ENCODE data around the gene ZFAND5.

The ZFAND5 gene

DNA sequence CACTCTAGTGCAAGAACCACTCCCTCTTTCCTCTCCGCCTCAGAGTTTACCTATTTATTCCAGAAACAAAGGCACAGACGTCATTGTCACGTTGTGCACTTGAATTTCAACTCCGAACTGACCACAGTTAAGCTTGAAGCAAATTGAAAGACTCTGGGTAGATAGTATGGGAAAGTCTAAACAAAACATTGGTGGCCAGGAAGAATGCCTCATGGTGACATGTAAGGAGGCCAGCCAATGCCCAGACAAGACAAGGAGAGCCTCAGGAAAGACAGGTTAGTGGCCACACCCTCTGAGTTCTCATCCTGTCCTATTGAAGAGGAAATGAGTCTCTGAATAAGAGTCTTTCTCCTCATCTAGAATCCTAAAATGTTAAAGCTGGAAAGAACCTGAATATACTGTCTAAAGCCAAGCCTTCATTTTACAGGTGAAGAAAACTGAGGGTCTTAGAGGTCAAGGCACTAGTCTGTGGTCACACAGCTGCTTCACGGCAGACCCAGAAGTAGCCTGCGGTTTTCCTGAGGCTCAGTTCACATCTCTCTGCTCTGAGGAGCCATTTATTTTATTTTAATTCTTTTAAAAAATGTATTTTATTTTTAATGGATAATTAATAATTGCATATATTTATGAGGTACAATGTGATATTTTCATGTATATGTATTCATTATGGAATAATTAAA, 30.2 kb downstream of the ZFAND5 start:
- Histone ChIP-seq H3K27me3 (ENCODE audit: control insufficient read depth, insufficient read depth, low read length) (no peaks in the 10 kb centered on the region), H3K4me3 (ENCODE audit: low read depth, low read length) (no peak overlapping the region), H2AFZ (no peak overlapping the region), H3K4me1 (no peaks in the 10 kb centered on the region), H3K27ac (no peak overlapping the region), H3K9me3 (ENCODE audit: control insufficient read depth, low read length) (no peaks in the 10 kb centered on the region), H3K9ac (no peak overlapping the region), H3K4me2 (ENCODE audit: low read length) (no peak overlapping the region), H3K79me2 (no peaks in the 10 kb centered on the region), H3K36me3 (ENCODE audit: control insufficient read depth, insufficient read depth, low read length) (no peaks in the 10 kb centered on the region)
- TF ChIP-seq, protein P1, sequence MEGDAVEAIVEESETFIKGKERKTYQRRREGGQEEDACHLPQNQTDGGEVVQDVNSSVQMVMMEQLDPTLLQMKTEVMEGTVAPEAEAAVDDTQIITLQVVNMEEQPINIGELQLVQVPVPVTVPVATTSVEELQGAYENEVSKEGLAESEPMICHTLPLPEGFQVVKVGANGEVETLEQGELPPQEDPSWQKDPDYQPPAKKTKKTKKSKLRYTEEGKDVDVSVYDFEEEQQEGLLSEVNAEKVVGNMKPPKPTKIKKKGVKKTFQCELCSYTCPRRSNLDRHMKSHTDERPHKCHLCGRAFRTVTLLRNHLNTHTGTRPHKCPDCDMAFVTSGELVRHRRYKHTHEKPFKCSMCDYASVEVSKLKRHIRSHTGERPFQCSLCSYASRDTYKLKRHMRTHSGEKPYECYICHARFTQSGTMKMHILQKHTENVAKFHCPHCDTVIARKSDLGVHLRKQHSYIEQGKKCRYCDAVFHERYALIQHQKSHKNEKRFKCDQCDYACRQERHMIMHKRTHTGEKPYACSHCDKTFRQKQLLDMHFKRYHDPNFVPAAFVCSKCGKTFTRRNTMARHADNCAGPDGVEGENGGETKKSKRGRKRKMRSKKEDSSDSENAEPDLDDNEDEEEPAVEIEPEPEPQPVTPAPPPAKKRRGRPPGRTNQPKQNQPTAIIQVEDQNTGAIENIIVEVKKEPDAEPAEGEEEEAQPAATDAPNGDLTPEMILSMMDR (IDR thresholded peaks at IDR 0.05) = no peak

- Histone ChIP-seq H3K9me3 (ENCODE audit: control insufficient read depth, low read length) (no peaks in the 10 kb centered on the region), H3K27ac (no peak overlapping the region), H3K9ac (no peak overlapping the region), H3K4me2 (ENCODE audit: low read length) (no peak overlapping the region), H3K4me1 (no peaks in the 10 kb centered on the region), H3K4me3 (ENCODE audit: low read depth, low read length) (no peak overlapping the region), H2AFZ (no peak overlapping the region), H3K27me3 (ENCODE audit: control insufficient read depth, insufficient read depth, low read length) (no peaks in the 10 kb centered on the region), H3K36me3 (ENCODE audit: control insufficient read depth, insufficient read depth, low read length) (no peaks in the 10 kb centered on the region), H3K79me2 (no peaks in the 10 kb centered on the region)
- TF ChIP-seq, protein P1 (IDR thresholded peaks at IDR 0.05) = no peak
Measured at GRCh38 chr9:72333709-72334108, 31.3 kb downstream of the ZFAND5 start.

DNA sequence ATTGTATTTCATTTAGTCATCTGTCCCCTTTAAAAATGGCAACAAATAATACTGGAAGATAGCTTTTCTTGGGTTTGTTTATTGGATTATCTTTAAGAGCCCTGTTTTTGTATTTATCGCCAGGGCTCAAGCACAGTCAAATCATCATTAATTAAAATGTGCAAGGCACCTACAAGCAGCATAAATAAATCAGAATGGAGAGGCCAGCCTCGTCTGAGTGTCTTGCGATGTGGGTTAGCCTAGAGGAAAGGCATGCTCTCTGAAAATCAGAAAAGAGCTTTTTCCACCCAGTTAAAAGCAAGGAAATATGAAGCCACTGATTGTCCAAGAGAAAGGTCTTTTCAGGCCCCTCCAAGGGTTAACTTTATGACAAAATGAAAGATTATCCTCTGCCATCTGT, 31.8 kb downstream of the ZFAND5 start:
- TF ChIP-seq, protein P1 (IDR thresholded peaks at IDR 0.05) = no peak
- Histone ChIP-seq H3K27me3 (ENCODE audit: control insufficient read depth, insufficient read depth, low read length) (no peaks in the 10 kb centered on the region), H3K27ac (no peak overlapping the region), H3K36me3 (ENCODE audit: control insufficient read depth, insufficient read depth, low read length) (no peaks in the 10 kb centered on the region), H3K4me2 (ENCODE audit: low read length) (no peak overlapping the region), H3K79me2 (no peaks in the 10 kb centered on the region), H2AFZ (no peak overlapping the region), H3K4me1 (no peaks in the 10 kb centered on the region), H3K4me3 (ENCODE audit: low read depth, low read length) (no peak overlapping the region), H3K9ac (no peak overlapping the region), H3K9me3 (ENCODE audit: control insufficient read depth, low read length) (no peaks in the 10 kb centered on the region)

- H3K36me3 ChIP-seq (ENCODE audit: control insufficient read depth, insufficient read depth, low read length) = no peaks in the 10 kb centered on the region
- H3K9me3 ChIP-seq (ENCODE audit: control insufficient read depth, low read length) = no peaks in the 10 kb centered on the region
- H3K27ac ChIP-seq = no peak overlapping the region
- TF ChIP-seq, protein P1 (IDR thresholded peaks at IDR 0.05) = no peak
- H3K4me3 ChIP-seq (ENCODE audit: low read depth, low read length) = no peak overlapping the region
- H3K9ac ChIP-seq = no peak overlapping the region
- H3K27me3 ChIP-seq (ENCODE audit: control insufficient read depth, insufficient read depth, low read length) = no peaks in the 10 kb centered on the region
- H3K4me2 ChIP-seq (ENCODE audit: low read length) = no peak overlapping the region
- H3K4me1 ChIP-seq = no peaks in the 10 kb centered on the region
- H3K79me2 ChIP-seq = no peaks in the 10 kb centered on the region
- no peak overlapping the region for H2AFZ ChIP-seq
Measured at GRCh38 chr9:72332351-72332750, 32.7 kb downstream of the ZFAND5 start.

DNA sequence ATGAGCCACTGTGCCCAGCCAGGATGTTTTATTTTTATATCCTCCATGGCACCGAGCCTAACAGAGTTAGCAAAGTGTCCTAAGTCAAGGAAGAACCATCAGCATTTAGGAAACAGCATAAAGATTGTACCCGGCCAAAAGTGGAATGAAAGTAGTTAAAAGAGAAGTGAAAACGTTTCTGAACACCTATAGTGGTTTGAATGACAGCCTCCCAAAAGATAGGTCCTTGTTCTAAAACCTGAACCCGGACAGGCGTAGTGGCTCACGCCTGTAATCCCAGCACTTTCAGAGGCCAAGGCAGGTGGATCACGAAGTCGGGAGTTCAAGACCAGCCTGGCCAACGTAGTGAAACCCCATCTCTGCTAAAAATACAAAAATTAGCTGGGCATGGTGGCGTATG, 37.4 kb downstream of the ZFAND5 start:
- no peak overlapping the region for H3K4me3 ChIP-seq (ENCODE audit: low read depth, low read length)
- no peak overlapping the region for H2AFZ ChIP-seq
- H3K27ac ChIP-seq = no peak overlapping the region
- no peak overlapping the region for H3K9ac ChIP-seq
- no peak overlapping the region for H3K4me2 ChIP-seq (ENCODE audit: low read length)
- H3K36me3 ChIP-seq (ENCODE audit: control insufficient read depth, insufficient read depth, low read length) = no peaks in the 10 kb centered on the region
- no peaks in the 10 kb centered on the region for H3K79me2 ChIP-seq
- H3K4me1 ChIP-seq = no peaks in the 10 kb centered on the region
- TF ChIP-seq, protein P1 (IDR thresholded peaks at IDR 0.05) = no peak
- no peaks in the 10 kb centered on the region for H3K9me3 ChIP-seq (ENCODE audit: control insufficient read depth, low read length)
- H3K27me3 ChIP-seq (ENCODE audit: control insufficient read depth, insufficient read depth, low read length) = no peaks in the 10 kb centered on the region
